ENCODE data around the gene DNAJC7.
"Not testable (repeated sequence)": the region's sequence is repeated elsewhere in the genome, so short reads cannot be mapped to it uniquely, and the experiment has no call there.

DNAJC7 gene

DNA sequence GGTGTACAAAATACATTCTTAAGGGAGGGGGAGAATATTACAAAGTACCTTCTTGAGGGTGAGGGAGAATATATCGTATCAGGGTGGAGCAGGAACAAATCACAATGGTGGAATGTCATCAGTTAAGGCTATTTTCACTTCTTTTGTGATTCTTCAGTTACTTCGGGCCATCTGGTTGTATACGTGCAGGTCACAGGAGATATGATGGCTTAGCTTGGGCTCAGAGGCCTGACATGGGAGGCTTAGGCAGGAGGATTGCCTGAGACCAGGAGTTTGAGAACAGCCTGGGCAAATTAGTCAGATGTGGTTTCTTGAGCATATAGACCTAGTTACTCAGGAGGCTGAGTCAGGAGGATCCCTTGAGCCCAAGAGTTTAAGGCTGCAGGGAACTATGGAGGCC is 73.7 kb downstream of the DNAJC7 start:
- no peak for DNase-seq

DNA sequence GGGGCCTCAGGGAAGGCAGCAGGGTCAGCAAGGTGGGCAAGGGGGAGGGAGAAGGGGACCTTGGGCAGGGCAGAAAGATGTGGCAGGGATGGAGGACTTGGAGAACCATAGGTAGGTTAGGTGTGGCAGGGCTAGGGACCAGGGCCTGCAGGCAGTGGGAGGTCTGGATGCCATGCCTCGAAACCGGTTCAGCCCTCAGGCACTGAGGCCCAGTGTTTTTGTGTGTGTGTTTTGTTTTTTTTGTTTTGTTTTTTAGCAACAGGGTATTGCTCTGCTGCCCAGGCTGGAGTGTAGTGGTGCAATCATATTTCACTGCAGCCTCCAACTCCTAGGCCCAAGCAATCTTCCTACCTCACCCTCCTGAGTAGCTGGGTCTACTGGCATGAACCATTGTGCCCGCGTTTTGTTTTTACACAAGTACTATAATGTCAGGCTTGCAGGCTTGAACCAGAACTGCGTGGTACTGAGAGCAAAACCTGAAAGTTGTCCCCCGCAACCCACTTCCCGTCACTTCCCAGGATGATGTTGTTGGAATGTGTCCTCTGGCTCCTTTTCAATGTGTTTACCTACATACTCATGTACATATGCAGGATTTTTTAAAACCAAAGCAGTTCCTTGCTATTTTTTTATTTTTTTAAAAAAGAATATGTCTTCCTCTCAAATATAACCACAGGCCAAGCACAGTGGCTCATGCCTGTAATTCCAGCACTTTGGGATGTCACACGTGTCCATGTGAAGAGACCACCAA is 74.4 kb downstream of the DNAJC7 start:
- no peak for DNase-seq

DNA sequence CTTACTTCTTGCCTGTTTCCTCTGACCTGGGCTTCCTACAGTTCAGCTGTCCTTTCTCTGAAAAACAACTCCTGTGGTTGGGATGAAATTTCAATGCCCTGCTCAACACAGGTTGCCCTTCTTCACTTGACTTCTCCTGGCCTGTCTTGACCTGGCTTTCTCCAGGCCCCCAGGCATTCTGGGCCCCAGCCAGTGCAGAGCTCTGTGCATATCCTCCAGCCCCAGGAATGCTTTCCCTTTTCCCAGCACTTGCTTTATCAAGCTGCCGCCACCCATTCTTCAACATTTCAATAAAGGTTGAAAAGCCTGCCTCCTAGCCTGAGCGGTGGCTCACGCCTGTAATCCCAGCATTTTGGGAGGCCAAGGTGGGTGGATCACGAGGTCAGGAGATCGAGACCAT is 76.1 kb downstream of the DNAJC7 start:
- no peak for DNase-seq

DNA sequence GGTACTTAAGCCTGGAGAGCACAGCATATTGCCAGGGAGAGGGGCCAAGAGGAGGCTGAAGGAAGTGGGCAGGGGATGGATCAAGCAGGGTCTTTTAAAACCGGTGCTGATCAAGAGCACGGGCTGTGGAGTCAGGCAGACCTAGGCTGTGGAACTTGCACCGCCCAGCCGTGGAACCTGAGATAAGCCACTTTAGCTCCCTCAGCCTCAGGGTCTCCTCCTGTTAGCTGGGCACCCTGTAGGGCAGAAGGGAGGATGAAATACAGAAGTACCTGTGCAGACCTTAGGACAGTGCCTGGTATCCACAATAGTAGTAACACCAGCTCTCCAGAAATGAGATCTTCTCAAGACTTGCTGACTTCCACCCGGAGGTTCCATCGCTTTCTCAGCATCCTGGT is 77.5 kb downstream of the DNAJC7 start:
- DNase-seq, result no peak

DNA sequence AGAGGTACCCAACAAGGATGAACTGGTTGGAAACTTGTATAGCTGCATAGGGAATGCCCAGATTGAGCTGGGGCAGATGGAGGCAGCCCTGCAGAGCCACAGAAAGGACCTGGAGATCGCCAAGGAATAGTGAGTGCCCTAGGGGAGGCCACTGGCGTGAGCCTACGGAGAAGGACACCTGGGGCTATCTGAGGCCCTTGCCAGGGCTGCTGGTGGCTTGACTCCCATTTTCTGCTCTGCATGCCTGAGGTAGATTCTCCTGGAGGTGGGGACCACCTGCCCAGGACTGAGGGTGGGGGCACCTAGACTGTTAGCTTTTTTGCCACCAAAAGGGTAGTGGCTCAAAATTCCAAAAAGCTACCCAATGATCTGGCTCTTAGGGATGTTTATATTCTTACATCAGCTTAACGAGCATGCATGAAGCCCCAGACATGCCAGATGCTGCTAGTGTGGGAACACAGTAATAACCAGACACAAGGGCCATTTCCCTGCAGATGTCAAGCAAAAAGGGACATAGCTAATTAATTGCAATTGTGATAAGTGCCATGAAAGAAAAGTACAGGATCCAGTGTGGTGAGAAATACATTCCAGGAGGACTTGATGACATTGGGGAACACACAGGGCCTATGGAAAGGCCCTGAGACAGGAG is 78.1 kb downstream of the DNAJC7 start:
- DNase-seq, result no peak

DNA sequence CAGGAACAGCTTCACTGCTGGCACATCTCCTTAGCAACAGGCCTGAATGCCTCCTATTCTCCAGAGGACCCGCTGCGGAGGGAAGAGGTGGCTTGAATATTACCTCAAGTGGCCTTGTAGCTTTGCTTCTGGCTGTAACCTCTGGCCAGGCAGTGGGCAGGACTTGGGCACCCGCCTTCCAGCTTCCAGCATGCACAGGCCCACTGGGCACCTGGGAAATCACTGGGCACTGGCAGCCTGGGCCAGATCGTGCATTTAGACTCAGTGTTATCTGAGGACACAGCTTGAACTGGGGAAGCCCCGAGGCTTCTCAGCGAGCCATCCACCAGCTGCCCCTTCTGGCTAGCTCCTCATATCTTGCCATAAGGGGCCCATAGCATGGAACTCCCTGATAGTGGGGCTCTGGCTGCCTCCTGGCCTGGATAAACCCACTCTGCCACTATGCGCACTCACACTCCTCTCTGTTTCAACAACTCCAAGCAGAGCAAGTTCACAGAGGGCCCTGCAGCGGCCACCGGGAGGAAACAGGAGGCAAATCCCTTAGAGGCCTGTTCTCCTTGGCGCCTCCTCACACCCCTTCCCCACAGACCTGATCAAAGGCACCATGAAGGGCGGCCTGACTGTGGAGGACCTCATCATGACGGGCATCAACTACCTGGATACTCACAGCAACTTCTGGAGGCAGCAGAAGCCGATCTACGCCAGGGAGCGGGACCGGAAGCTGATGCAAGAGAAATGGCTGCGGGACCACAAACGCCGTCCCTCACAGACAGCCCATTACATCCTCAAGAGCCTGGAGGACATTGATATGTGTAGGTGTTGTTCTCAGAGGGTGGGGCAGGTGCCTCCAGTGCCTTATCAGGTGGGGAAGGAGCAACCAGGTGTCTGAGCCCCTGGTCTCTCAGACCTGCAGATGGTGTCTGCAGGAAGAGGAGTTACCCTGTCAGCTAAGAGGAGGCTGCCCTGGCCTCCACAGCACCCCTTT is 79.0 kb downstream of the DNAJC7 start:
- no peak for DNase-seq

DNA sequence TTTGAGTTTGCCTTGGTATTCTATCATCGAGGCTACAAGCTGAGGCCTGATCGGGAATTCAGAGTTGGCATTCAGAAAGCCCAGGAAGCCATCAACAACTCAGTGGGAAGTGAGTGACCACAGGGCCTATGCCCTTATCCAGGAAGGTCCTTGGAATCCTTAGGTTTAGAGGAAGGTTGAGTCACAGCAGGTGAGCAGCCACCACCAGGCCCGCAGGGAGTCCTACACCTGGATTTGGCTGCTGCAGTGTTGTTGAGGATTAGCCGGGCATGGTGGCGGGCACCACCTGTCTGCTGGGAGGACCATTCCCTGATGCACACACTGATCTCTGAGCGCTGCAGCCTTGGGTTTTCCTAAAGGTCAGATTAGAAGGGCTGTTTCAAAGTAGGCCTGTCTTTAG is 81.6 kb downstream of the DNAJC7 start:
- DNase-seq, result no peak

DNA sequence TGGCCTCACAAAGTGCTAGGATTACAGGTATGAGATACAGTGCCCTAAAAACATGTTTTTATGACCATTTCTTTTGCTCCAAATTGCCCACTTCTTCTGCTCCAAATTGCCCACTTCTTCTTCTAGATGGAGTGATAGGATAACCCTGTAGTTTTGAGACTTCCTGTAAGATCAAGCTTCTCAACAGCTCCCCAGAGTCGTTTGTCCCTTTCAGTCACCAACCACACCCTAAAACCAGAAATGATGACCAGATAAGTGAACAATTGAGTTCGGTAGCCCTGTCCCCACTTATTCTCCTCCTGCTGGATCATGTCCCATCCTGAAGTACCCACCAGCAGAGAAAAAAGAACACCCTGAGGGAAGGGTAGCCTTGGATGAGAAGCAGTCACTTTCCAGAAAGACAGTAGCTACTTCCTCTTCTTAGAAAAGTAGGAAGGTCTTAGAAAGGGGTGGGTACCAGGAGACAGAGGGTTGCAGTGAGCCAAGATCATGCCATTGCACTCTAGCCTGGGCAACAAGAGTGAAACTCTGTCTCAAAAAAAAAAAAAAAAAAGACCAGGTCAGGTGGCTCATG is 84.3 kb downstream of the DNAJC7 start:
- no peak for DNase-seq

DNA sequence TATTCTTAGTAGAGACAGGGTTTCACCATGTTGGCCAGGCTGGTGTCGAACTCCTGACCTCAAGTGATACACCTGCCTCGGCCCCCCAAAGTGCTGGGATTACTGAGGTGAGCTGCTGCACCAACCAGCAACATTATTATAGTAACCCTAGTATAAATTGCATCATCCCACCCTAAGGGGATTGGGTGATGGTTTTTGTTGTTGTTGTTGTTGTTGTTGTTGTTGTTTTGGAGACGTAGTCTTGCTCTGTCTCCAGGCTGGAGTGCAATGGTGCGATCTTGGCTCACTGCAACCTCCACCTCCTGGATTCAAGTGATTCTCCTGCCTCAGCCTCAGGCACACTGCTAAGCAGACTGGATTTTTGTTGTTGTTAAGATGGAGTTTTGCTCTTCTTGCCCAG is 85.5 kb downstream of the DNAJC7 start:
- DNase-seq, result not testable (repeated sequence)

DNA sequence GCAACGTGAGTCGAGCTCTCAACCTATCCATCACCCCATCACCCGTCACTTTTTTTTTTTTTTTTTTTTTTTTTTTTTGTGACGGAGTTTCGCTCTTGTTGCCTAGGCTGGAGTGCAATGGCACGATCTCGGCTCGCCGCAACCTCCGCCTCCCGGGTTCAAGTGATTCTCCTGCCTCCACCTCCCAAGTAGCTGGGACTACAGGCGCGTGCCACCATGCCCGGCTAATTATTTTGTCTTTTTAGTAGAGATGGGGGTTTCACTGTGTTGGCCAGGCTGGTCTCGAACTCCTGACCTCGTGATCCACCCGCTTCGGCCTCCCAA is 86.4 kb downstream of the DNAJC7 start:
- DNase-seq, result not testable (repeated sequence)

DNA sequence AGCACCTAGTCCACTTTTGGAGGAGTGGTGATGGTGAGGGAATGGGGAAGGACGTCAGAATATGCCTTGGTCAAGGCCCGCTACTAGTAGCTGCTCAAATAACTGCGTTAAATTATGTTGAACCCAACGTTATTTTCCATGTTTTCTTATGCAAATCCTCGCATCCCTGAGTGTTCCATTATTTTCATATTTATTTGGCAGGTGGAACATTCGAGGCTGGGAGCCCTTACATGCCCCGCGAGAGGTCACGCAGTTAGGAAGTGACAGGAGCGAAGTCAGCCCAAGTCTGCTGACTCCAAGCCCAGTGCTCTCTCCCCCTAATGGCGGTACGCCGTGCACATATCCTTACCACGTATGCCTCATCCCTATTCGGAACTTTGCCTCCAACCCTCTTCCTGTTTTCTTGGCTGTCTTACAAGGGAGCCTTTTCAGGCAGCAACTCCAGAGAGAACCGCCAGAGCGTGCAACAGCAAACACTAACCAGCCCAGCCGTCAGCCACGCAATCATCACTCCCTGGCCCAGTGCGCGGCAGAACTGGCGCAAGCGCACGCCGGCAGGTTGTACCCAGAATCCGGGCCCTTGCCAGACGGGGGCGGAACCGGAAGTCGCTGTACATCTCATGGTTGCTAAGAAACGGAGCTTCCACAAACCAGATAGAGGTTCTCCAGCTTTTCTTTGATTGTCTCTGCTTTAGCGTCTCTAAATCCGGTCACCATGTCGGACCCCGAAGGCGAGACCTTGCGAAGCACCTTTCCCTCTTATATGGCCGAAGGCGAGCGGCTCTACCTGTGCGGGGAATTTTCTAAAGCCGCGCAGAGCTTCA is 87.0 kb downstream of the DNAJC7 start, which contains the start of gene ODAD4:
Gene ODAD4, plus strand, starts transcription at position 609 of the 824 bp plus-strand sequence. Its CDS starts 107 bp downstream, at position 716.
- DNase-seq, result peak; percentile 97

DNA sequence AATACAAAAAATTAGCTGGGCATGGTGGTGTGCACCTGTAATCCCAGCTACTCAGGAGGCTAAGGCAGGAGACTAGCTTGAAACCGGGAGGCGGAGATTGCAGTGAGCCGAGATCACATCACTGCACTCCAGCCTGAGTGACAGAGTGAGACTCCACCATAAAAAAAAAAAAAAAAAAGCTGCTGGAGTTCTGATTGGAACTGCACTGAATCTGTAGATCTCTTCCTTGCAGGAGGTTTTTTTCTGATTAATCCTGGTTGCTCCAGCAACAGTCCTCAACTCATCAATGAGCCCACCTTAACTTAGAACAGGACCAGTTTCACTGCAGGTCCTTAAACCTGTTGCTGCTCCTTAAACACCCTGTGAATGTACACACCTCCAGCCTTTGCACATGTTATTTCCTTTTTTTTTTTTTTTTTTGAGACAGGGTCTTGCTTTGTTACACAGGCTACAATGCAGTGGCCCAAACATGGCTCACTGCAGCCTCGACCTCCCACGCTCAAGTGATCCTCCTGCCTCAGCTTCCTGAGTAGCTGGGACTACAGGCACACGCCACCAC is 88.5 kb downstream of the DNAJC7 start:
- no peak for DNase-seq
